HEK293 (cell line): ENCODE measurements around the gene SPINDOC.

Experiments
- CTCF ChIA-PET: fragments of 350-600 bp; formaldehyde crosslinking; extraction: SDS; loops from one replicate; lab custom pipeline; 2021; ENCODE audit warnings: antibody characterized with exemption; lab: Yijun Ruan, JAX
- POLR2A ChIA-PET: fragments of 300-600 bp; formaldehyde crosslinking; extraction: SDS; loops from one replicate; lab custom pipeline; 2020; ENCODE audit warnings: antibody characterized with exemption, inconsistent platforms; lab: Yijun Ruan, JAX
- H3K27ac ChIP-seq: fragments of 200-500 bp; sonication (Bioruptor generic); 2 replicates; pipeline ENCODE4 v1.5.1; 2014; ENCODE audit warnings: low read depth, low read length, control low read depth, inconsistent platforms; ENCODE audit errors: extremely low read depth
- H3K36me3 ChIP-seq, 2 experiments: fragments of 200-500 bp in 1 of 2; sonication (Bioruptor generic) in 1 of 2; 1 replicate in 1 of 2; 2 replicates in 1 of 2; pipeline ENCODE4 v1.5.1; 2014 to 2017; ENCODE audit warnings: inconsistent platforms in 2 of 2, low read length in 2 of 2; ENCODE audit not compliant: control insufficient read depth in 2 of 2, insufficient read depth in 1 of 2
- H3K4me1 ChIP-seq: fragments of 200-500 bp; sonication (Bioruptor generic); 2 replicates; pipeline ENCODE4 v1.5.1; 2014; ENCODE audit warnings: mild to moderate bottlenecking, low read length, inconsistent platforms; ENCODE audit not compliant: control insufficient read depth, insufficient read depth
- H3K4me3 ChIP-seq: 2 replicates; pipeline ENCODE4 v1.5.1; 2011; ENCODE audit warnings: low read depth, mild to moderate bottlenecking, control low read depth, low read length, moderate library complexity
- H3K9me3 ChIP-seq: fragments of 200-500 bp; sonication (Bioruptor generic); 2 replicates; pipeline ENCODE4 v1.5.1; 2014; ENCODE audit warnings: low read depth, low read length, inconsistent platforms; ENCODE audit not compliant: control insufficient read depth, insufficient read depth
- GLI4 ChIP-seq: fragments of 450-650 bp; formaldehyde crosslinking; IDR thresholded peaks from 2 replicates; pipeline ENCODE4 v1.5.1; 2016; ENCODE audit warnings: missing biosample characterization, missing genetic modification characterization
- KLF17 ChIP-seq: fragments of 450-650 bp; formaldehyde crosslinking; IDR thresholded peaks from 2 replicates; pipeline ENCODE4 v1.5.1; 2016; ENCODE audit warnings: missing biosample characterization, missing genetic modification characterization
- MEIS1 ChIP-seq: sonication (generic); formaldehyde crosslinking; IDR thresholded peaks from 2 replicates; pipeline ENCODE4 v1.8.1; 2022; ENCODE audit warnings: missing genetic modification reagents, mild to moderate bottlenecking, borderline replicate concordance
- ZBTB21 ChIP-seq: fragments of 450-650 bp; formaldehyde crosslinking; IDR thresholded peaks from 2 replicates; pipeline ENCODE4 v1.5.1; 2017; ENCODE audit warnings: missing biosample characterization, missing genetic modification characterization
- ZBTB26 ChIP-seq: fragments of 450-650 bp; formaldehyde crosslinking; optimal IDR thresholded peaks from 2 replicates; pipeline ENCODE3; 2016; ENCODE audit warnings: missing biosample characterization, mild to moderate bottlenecking, missing genetic modification characterization
- ZFHX2 ChIP-seq: fragments of 450-650 bp; formaldehyde crosslinking; conservative IDR thresholded peaks from 2 replicates; pipeline ENCODE4 v1.5.1; 2016; ENCODE audit warnings: missing biosample characterization, missing genetic modification characterization
- ZNF24 ChIP-seq: fragments of 450-650 bp; formaldehyde crosslinking; IDR thresholded peaks from 2 replicates; pipeline ENCODE4 v1.5.1; 2016; ENCODE audit warnings: missing biosample characterization, missing genetic modification characterization
- ZNF274 ChIP-seq, 2 experiments: fragments of 200-500 bp in 1 of 2; fragments of 450-650 bp in 1 of 2; sonication (Bioruptor generic) in 1 of 2; formaldehyde crosslinking in 1 of 2; IDR thresholded peaks; 2 replicates each; pipeline versions ENCODE4 v1.5.1 to v1.6.1; 2014 to 2016; ENCODE audit warnings: borderline replicate concordance in 1 of 2, inconsistent platforms in 1 of 2, low read length in 1 of 2, missing biosample characterization in 1 of 2, missing genetic modification characterization in 1 of 2
- ZNF280C ChIP-seq: fragments of 450-650 bp; formaldehyde crosslinking; IDR thresholded peaks from 2 replicates; pipeline ENCODE4 v1.5.1; 2016; ENCODE audit warnings: missing biosample characterization, missing genetic modification characterization
- ZNF426 ChIP-seq: fragments of 450-650 bp; formaldehyde crosslinking; IDR thresholded peaks from 2 replicates; pipeline ENCODE4 v1.5.1; 2017; ENCODE audit warnings: missing biosample characterization, missing genetic modification characterization, mild to moderate bottlenecking, inconsistent platforms, moderate library complexity
- ZNF555 ChIP-seq: fragments of 450-650 bp; formaldehyde crosslinking; conservative IDR thresholded peaks from 2 replicates; pipeline ENCODE4 v1.5.1; 2017; ENCODE audit warnings: missing biosample characterization, mild to moderate bottlenecking, missing genetic modification characterization, inconsistent platforms
- ZNF768 ChIP-seq: fragments of 450-650 bp; formaldehyde crosslinking; IDR thresholded peaks from 2 replicates; pipeline ENCODE4 v1.5.1; 2018; ENCODE audit warnings: missing biosample characterization, mild to moderate bottlenecking, missing genetic modification characterization
- ZNF791 ChIP-seq: fragments of 450-650 bp; formaldehyde crosslinking; IDR thresholded peaks from 2 replicates; pipeline ENCODE4 v1.5.1; 2016; ENCODE audit warnings: missing biosample characterization, missing genetic modification characterization
- ZSCAN30 ChIP-seq: fragments of 450-650 bp; IDR thresholded peaks from 2 replicates; pipeline ENCODE4 v1.5.1; 2018; ENCODE audit warnings: missing biosample characterization, mild to moderate bottlenecking, missing genetic modification characterization, moderate library complexity
- TF ChIP-seq, protein P1 (sequence below): fragments of 450-650 bp; IDR thresholded peaks from 2 replicates; pipeline ENCODE4 v1.5.1; 2018; ENCODE audit warnings: missing biosample characterization, missing genetic modification characterization
- TF ChIP-seq, protein P2 (sequence below): fragments of 450-650 bp; formaldehyde crosslinking; IDR thresholded peaks from 2 replicates; pipeline ENCODE4 v1.5.1; 2016; ENCODE audit warnings: missing biosample characterization, missing genetic modification characterization

SPINDOC gene

DNA sequence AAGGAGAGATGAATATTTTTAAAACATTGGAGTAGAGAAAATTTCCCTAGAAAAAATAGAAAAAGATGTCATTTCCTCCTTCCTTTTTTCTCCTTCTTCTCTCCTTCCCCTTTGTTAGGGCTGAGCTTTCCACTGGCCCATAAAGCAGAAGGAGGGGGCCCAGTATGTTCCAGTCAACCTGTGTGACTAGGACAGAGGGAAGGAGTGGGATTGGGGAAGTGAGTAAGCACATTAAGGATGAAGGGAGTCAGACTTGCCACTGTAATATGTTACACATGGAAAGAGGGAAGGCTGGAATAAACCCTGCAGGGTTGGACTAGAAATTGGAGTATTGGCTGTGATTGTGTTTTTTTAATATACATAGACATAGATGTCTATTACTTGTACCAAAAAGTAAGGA lies 20.1 kb upstream of the SPINDOC start (continued):
- TF ChIP-seq ZNF280C (no peak), ZBTB26 (tag by site-specific recombination) (no peak), ZNF426 (tag by site-specific recombination) (no peak), GLI4 (tag by site-specific recombination) (no peak), ZNF768 (tag by site-specific recombination) (no peak)
- TF ChIP-seq, protein P1, sequence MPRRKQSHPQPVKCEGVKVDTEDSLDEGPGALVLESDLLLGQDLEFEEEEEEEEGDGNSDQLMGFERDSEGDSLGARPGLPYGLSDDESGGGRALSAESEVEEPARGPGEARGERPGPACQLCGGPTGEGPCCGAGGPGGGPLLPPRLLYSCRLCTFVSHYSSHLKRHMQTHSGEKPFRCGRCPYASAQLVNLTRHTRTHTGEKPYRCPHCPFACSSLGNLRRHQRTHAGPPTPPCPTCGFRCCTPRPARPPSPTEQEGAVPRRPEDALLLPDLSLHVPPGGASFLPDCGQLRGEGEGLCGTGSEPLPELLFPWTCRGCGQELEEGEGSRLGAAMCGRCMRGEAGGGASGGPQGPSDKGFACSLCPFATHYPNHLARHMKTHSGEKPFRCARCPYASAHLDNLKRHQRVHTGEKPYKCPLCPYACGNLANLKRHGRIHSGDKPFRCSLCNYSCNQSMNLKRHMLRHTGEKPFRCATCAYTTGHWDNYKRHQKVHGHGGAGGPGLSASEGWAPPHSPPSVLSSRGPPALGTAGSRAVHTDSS (tag by site-specific recombination): no peak

DNA sequence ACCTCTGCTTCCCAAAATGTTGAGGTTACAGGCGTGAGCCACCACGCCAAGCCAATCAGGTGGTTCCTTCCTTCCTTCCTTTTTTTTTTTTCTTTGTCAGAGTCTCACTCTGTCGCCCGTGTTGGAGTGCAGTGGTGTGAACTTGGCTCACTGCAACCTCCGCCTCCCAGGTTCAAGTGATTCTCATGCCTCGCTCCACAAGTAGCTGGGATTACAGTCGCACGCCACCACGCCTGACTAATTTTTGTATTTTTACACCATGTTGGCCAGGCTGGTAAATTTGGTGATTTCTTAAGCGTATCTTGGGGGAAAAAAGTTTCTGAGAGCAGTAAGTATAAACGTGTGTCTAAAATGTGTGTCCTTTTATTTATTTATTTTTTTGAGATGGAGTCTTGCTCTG lies 18.2 kb upstream of the SPINDOC start:
- ChIA-PET POLR2A (no interaction called here), CTCF (no interaction called here)
- Histone ChIP-seq H3K4me3 (no peak overlapping the region), H3K9me3 (no peaks in the 10 kb centered on the region), H3K36me3 (no peaks in the 10 kb centered on the region), H3K4me1 (no peaks in the 10 kb centered on the region), H3K27ac (no peak overlapping the region)
- TF ChIP-seq MEIS1 (CRISPR knock-in tag) (no peak), ZNF274 (IDR thresholded peaks at IDR 0.05; ENCODE audit: low read length) (no peak), ZNF274 (tag by site-specific recombination; IDR thresholded peaks at IDR 0.05; ENCODE audit: borderline replicate concordance) (no peak), ZNF24 (tag by site-specific recombination) (no peak), ZSCAN30 (tag by site-specific recombination) (no peak), ZBTB21 (tag by site-specific recombination) (no peak), KLF17 (no peak), ZNF791 (tag by site-specific recombination) (no peak), ZFHX2 (no peak), ZNF555 (no peak)
- TF ChIP-seq, protein P2, sequence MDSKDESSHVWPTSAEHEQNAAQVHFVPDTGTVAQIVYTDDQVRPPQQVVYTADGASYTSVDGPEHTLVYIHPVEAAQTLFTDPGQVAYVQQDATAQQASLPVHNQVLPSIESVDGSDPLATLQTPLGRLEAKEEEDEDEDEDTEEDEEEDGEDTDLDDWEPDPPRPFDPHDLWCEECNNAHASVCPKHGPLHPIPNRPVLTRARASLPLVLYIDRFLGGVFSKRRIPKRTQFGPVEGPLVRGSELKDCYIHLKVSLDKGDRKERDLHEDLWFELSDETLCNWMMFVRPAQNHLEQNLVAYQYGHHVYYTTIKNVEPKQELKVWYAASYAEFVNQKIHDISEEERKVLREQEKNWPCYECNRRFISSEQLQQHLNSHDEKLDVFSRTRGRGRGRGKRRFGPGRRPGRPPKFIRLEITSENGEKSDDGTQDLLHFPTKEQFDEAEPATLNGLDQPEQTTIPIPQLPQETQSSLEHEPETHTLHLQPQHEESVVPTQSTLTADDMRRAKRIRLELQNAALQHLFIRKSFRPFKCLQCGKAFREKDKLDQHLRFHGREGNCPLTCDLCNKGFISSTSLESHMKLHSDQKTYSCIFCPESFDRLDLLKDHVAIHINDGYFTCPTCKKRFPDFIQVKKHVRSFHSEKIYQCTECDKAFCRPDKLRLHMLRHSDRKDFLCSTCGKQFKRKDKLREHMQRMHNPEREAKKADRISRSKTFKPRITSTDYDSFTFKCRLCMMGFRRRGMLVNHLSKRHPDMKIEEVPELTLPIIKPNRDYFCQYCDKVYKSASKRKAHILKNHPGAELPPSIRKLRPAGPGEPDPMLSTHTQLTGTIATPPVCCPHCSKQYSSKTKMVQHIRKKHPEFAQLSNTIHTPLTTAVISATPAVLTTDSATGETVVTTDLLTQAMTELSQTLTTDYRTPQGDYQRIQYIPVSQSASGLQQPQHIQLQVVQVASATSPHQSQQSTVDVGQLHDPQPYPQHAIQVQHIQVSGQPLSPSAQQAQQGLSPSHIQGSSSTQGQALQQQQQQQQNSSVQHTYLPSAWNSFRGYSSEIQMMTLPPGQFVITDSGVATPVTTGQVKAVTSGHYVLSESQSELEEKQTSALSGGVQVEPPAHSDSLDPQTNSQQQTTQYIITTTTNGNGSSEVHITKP (tag by site-specific recombination): no peak
